IMR-90 (cell line): ENCODE measurements around the gene OR2C3. TPM values are rescaled to one million over a fixed set of nuclear protein-coding genes. Genes with fewer than 3 reads are reported as not detected.

Source experiments
- ATAC-seq: fragments of 200-7000 bp; cut with Tn5 transposase; 2 replicates; pipeline ENCODE4 v1.9.1; 2020; ENCODE audit warnings: low read depth, mild to moderate bottlenecking, moderate library complexity
- BruUV-seq: library from RNA; stranded (reverse); fragments of 400-500 nt; replicated peaks from 2 replicates; lab custom pipeline; 2021; lab: Mats Ljungman, UMichigan
- CTCF ChIA-PET: fragments of 300-600 bp; formaldehyde crosslinking; extraction: SDS; loops from one replicate; lab custom pipeline; 2021; ENCODE audit warnings: antibody characterized with exemption; lab: Yijun Ruan, JAX
- POLR2A ChIA-PET: fragments of 300-600 bp; sonication (Branson Sonifier 250); formaldehyde crosslinking; loops from one replicate; lab custom pipeline; 2022; ENCODE audit warnings: antibody characterized with exemption; ENCODE audit not compliant: unreplicated experiment; lab: Charles Lee
- DNase-seq: peaks from one replicate; pipeline ENCODE4 v3.0.0; 2013
- H2AFZ ChIP-seq: replicated peaks from 2 replicates; pipeline ENCODE3; 2013; ENCODE audit warnings: low read length, mild to moderate bottlenecking; ENCODE audit not compliant: poor library complexity
- H2AK5ac ChIP-seq: 2 replicates; pipeline ENCODE4 v1.6.1; 2013; ENCODE audit warnings: low read depth, low read length, inconsistent platforms
- H2AK9ac ChIP-seq: replicated peaks from 2 replicates; pipeline ENCODE3; 2013; ENCODE audit warnings: mild to moderate bottlenecking, low read depth, low read length, moderate library complexity; ENCODE audit not compliant: poor library complexity
- H2BK120ac ChIP-seq: 2 replicates; pipeline ENCODE4 v1.6.1; 2013; ENCODE audit warnings: low read depth, low read length, inconsistent platforms
- H2BK15ac ChIP-seq: 3 replicates; pipeline ENCODE4 v1.6.1; 2013; ENCODE audit warnings: low read depth, low read length, inconsistent platforms
- H2BK20ac ChIP-seq: 2 replicates; pipeline ENCODE4 v1.6.1; 2013; ENCODE audit warnings: low read depth, mild to moderate bottlenecking, inconsistent platforms, low read length, moderate library complexity
- H2BK5ac ChIP-seq: 2 replicates; pipeline ENCODE4 v1.6.1; 2013; ENCODE audit warnings: mild to moderate bottlenecking, low read depth, low read length, inconsistent platforms; ENCODE audit not compliant: poor library complexity, severe bottlenecking
- H3K14ac ChIP-seq: replicated peaks from 2 replicates; pipeline ENCODE4 v1.6.1; 2013; ENCODE audit warnings: low read depth, low read length, inconsistent platforms
- H3K18ac ChIP-seq: 2 replicates; pipeline ENCODE4 v1.6.1; 2013; ENCODE audit warnings: low read depth, low read length, control low read depth
- H3K23ac ChIP-seq: 2 replicates; pipeline ENCODE4 v1.6.1; 2013; ENCODE audit warnings: low read depth, low read length, inconsistent platforms
- H3K27ac ChIP-seq: 2 replicates; pipeline ENCODE4 v1.5.1; 2013; ENCODE audit warnings: mild to moderate bottlenecking, control low read depth, low read length; ENCODE audit not compliant: insufficient read depth
- H3K27me3 ChIP-seq: 2 replicates; pipeline ENCODE4 v1.6.1; 2013; ENCODE audit warnings: low read length; ENCODE audit not compliant: control insufficient read depth, insufficient read depth
- H3K36me3 ChIP-seq: 2 replicates; pipeline ENCODE4 v1.6.1; 2013; ENCODE audit warnings: low read length, mixed read lengths; ENCODE audit not compliant: control insufficient read depth, insufficient read depth
- H3K4ac ChIP-seq: 2 replicates; pipeline ENCODE4 v1.6.1; 2013; ENCODE audit warnings: low read depth, low read length, inconsistent platforms
- H3K4me1 ChIP-seq: 2 replicates; pipeline ENCODE4 v1.6.1; 2013; ENCODE audit warnings: low read length, mixed read lengths; ENCODE audit not compliant: control insufficient read depth, insufficient read depth
- H3K4me2 ChIP-seq: 2 replicates; pipeline ENCODE4 v1.6.1; 2013; ENCODE audit warnings: low read depth, mild to moderate bottlenecking, control low read depth, low read length, moderate library complexity
- H3K4me3 ChIP-seq: 2 replicates; pipeline ENCODE4 v1.5.1; 2013; ENCODE audit warnings: low read depth, mild to moderate bottlenecking, control low read depth, low read length, moderate library complexity; ENCODE audit not compliant: insufficient read depth
- H3K56ac ChIP-seq: 2 replicates; pipeline ENCODE4 v1.6.1; 2013; ENCODE audit warnings: low read length, inconsistent platforms; ENCODE audit not compliant: insufficient read depth; ENCODE audit errors: extremely low read depth
- H3K79me1 ChIP-seq, 2 experiments: 2 replicates each; pipeline ENCODE4 v1.6.1; 2013; ENCODE audit warnings: low read length in 2 of 2, inconsistent platforms in 1 of 2, low read depth in 1 of 2
- H3K9ac ChIP-seq: 2 replicates; pipeline ENCODE4 v1.6.1; 2013; ENCODE audit warnings: low read depth, low read length, control low read depth
- H3K9me1 ChIP-seq: 2 replicates; pipeline ENCODE4 v1.6.1; 2013; ENCODE audit warnings: low read length, inconsistent platforms; ENCODE audit not compliant: insufficient read depth
- H3K9me3 ChIP-seq: 2 replicates; pipeline ENCODE4 v1.6.1; 2013; ENCODE audit warnings: low read length; ENCODE audit not compliant: control insufficient read depth, insufficient read depth
- H4K20me1 ChIP-seq: 2 replicates; pipeline ENCODE4 v1.6.1; 2013; ENCODE audit warnings: low read length, inconsistent platforms; ENCODE audit not compliant: insufficient read depth
- H4K5ac ChIP-seq: 2 replicates; pipeline ENCODE4 v1.6.1; 2013; ENCODE audit warnings: mild to moderate bottlenecking, low read depth, low read length, control low read depth
- H4K8ac ChIP-seq, 2 experiments: 2 replicates each; pipeline ENCODE4 v1.6.1; 2013; ENCODE audit warnings: low read depth in 2 of 2, low read length in 2 of 2, control low read depth in 1 of 2, inconsistent platforms in 1 of 2
- H4K91ac ChIP-seq: 2 replicates; pipeline ENCODE4 v1.6.1; 2013; ENCODE audit warnings: low read depth, low read length, inconsistent platforms; ENCODE audit not compliant: insufficient read depth
- BHLHE40 ChIP-seq: fragments of 150-350 bp; IDR thresholded peaks from 2 replicates; pipeline ENCODE4 v1.6.1; 2016; ENCODE audit warnings: mild to moderate bottlenecking, low read depth, low read length
- CEBPB ChIP-seq: IDR thresholded peaks from 2 replicates; pipeline ENCODE4 v1.6.1; 2012; ENCODE audit warnings: low read depth, low read length, improper control_type of control experiment
- CHD1 ChIP-seq: IDR thresholded peaks from 2 replicates; pipeline ENCODE4 v1.6.1; 2012; ENCODE audit warnings: low read depth, low read length, improper control_type of control experiment
- CTCF ChIP-seq: conservative IDR thresholded peaks from 2 replicates; pipeline ENCODE4 v1.5.1; 2012; ENCODE audit warnings: mild to moderate bottlenecking, low read depth, low read length, improper control_type of control experiment
- ELK1 ChIP-seq: fragments of 150-350 bp; IDR thresholded peaks from 2 replicates; pipeline ENCODE4 v1.6.1; 2016; ENCODE audit warnings: low read depth, mild to moderate bottlenecking, low read length, moderate library complexity, borderline replicate concordance
- FOS ChIP-seq: fragments of 150-350 bp; IDR thresholded peaks from 2 replicates; pipeline ENCODE4 v1.6.1; 2016; ENCODE audit warnings: low read depth, low read length
- MAFK ChIP-seq: IDR thresholded peaks from 2 replicates; pipeline ENCODE4 v1.6.1; 2012; ENCODE audit warnings: low read depth, low read length, improper control_type of control experiment
- MAZ ChIP-seq: IDR thresholded peaks from 2 replicates; pipeline ENCODE4 v1.6.1; 2012; ENCODE audit warnings: low read depth, mild to moderate bottlenecking, low read length, improper control_type of control experiment, moderate library complexity, borderline replicate concordance
- MXI1 ChIP-seq: IDR thresholded peaks from 2 replicates; pipeline ENCODE4 v1.6.1; 2012; ENCODE audit warnings: low read depth, mild to moderate bottlenecking, low read length, moderate library complexity, borderline replicate concordance
- NFE2L2 ChIP-seq: fragments of 150-350 bp; IDR thresholded peaks from 2 replicates; pipeline ENCODE4 v1.6.1; 2016; ENCODE audit warnings: low read depth, mild to moderate bottlenecking, low read length
- POLR2A ChIP-seq: IDR thresholded peaks from 2 replicates; pipeline ENCODE4 v1.6.1; 2012; ENCODE audit warnings: mild to moderate bottlenecking, low read depth, low read length
- RAD21 ChIP-seq: IDR thresholded peaks from 2 replicates; pipeline ENCODE4 v1.6.1; 2012; ENCODE audit warnings: low read length, improper control_type of control experiment
- RCOR1 ChIP-seq: IDR thresholded peaks from 2 replicates; pipeline ENCODE4 v1.6.1; 2012; ENCODE audit warnings: mild to moderate bottlenecking, low read length, improper control_type of control experiment; ENCODE audit not compliant: insufficient replicate concordance
- RFX5 ChIP-seq: IDR thresholded peaks from 2 replicates; pipeline ENCODE4 v1.8.0; 2012; ENCODE audit warnings: low read depth, mild to moderate bottlenecking, low read length, moderate library complexity
- SMC3 ChIP-seq: fragments of 150-350 bp; IDR thresholded peaks from 2 replicates; pipeline ENCODE4 v1.6.1; 2016; ENCODE audit warnings: low read depth, mild to moderate bottlenecking, antibody characterized with exemption, low read length, moderate library complexity
- USF2 ChIP-seq: fragments of 150-350 bp; IDR thresholded peaks from 2 replicates; pipeline ENCODE4 v1.6.1; 2017; ENCODE audit warnings: mild to moderate bottlenecking, antibody characterized with exemption, low read length, low read depth
- WGBS, 2 experiments: methylation state at CpG; one replicate each; pipeline versions ENCODE4 v1.1.5 to v1.1.7; 2013; ENCODE audit warnings: missing lambda C conversion rate in 2 of 2; ENCODE audit not compliant: insufficient read length in 1 of 2; ENCODE audit errors: extremely low coverage in 2 of 2; 5-methylcytosine and 5-hydroxymethylcytosine counted together
- dilution Hi-C: fragments of 300-500 bp; cut with HindIII; formaldehyde crosslinking; loops from one replicate; pipeline ENCODE4 v1.14.3; 2018; ENCODE audit warnings: low sequenced_read_pairs; ENCODE audit not compliant: unreplicated experiment
- in situ Hi-C: fragments of 300-500 bp; cut with MboI; formaldehyde crosslinking; loops from 3 replicates; pipeline ENCODE4 v1.14.3; 2019; ENCODE audit warnings: low sequenced_read_pairs, inconsistent platforms, mixed read lengths
- intact Hi-C: fragments of 100-400 bp; cut with micrococcal nuclease; formaldehyde crosslinking; loops from 2 replicates; pipeline ENCODE4 v1.10.0; 2022
- polyA plus RNA-seq, 3 experiments: library from polyadenylated mRNA; depleted of rRNA; stranded (reverse); fragments of >200 nt; gene quantifications; 2 replicates each; pipeline ENCODE4 v1.2.3, GENCODE V29; 2012; ENCODE audit warnings: low replicate concordance in 1 of 3
- total RNA-seq: library from RNA; depleted of rRNA; stranded (reverse); fragments of >200 nt; gene quantifications from 2 replicates; pipeline ENCODE4 v1.2.3, GENCODE V29; 2012

The OR2C3 gene
- total and polyA plus RNA-seq, 2 of the 4 experiments (the other 2 are of a cell fraction) = not detected

- no peak overlapping the region for H2AFZ ChIP-seq
- H2BK120ac ChIP-seq = no peak overlapping the region
- POLR2A ChIA-PET = no interaction called here
- DNase-seq (no peak), ATAC-seq (no peak)
- intact Hi-C loops (no loop called here), dilution Hi-C loops (no loop called here), in situ Hi-C loops (no loop called here)
- no peak for TF ChIP-seq NFE2L2
- no peak for TF ChIP-seq SMC3
- no peak for TF ChIP-seq RFX5
- no peak for TF ChIP-seq RCOR1
- TF ChIP-seq USF2 = no peak
- TF ChIP-seq RAD21 = no peak
- no peak for TF ChIP-seq MAZ
- TF ChIP-seq CTCF = no peak
- no peak for TF ChIP-seq POLR2A
- TF ChIP-seq FOS = no peak
- no peak for TF ChIP-seq MXI1
- TF ChIP-seq ELK1 = no peak
- no peak for TF ChIP-seq CHD1
- no peak for TF ChIP-seq MAFK
- no peak for TF ChIP-seq CEBPB
- TF ChIP-seq BHLHE40 = no peak
- no peak overlapping the region for H3K9ac ChIP-seq
- no peak overlapping the region for H3K27ac ChIP-seq
- H3K79me1 ChIP-seq = no peaks in the 10 kb centered on the region
- H3K23ac ChIP-seq = no peak overlapping the region
- no peak overlapping the region for H4K5ac ChIP-seq
- H2BK15ac ChIP-seq = no peak overlapping the region
- no peaks in the 10 kb centered on the region for H4K20me1 ChIP-seq
- H3K36me3 ChIP-seq = no peaks in the 10 kb centered on the region
- H4K91ac ChIP-seq = no peak overlapping the region
- BruUV-seq = no TSS peak
- H3K4me1 ChIP-seq = no peaks in the 10 kb centered on the region
- peaks cover 13% of the 10 kb centered on the region; the same call in 1 of the 2 replicates for H3K9me3 ChIP-seq
- no peak overlapping the region for H2AK5ac ChIP-seq
- H3K27me3 ChIP-seq = no peaks in the 10 kb centered on the region
- no peak overlapping the region for H3K18ac ChIP-seq
- 79% methylated on average over 13 of the region's 19 CpGs; no CpG with 5 or more reads in 1 of the 2 experiments for WGBS, 2 experiments
- CTCF ChIA-PET = no interaction called here
- no peak overlapping the region for H3K4me3 ChIP-seq
- H2BK5ac ChIP-seq = no peak overlapping the region
- no peak overlapping the region for H2AK9ac ChIP-seq
- no peak overlapping the region for H3K56ac ChIP-seq
- H3K4ac ChIP-seq = no peak overlapping the region
- H2BK20ac ChIP-seq = no peak overlapping the region
- H3K4me2 ChIP-seq = no peak overlapping the region
- no peaks in the 10 kb centered on the region for H3K9me1 ChIP-seq
- H3K14ac ChIP-seq = no peak overlapping the region
- no peak overlapping the region for H4K8ac ChIP-seq
These were observed 17.7 kb downstream of the OR2C3 start for GRCh38 chr1:247518613-247518891.
